Midbrain (tissue), 1 donor: ENCODE results near the gene CABLES2.
A peak's percentile ranks its signal among the peaks of the same experiment; 100 is the strongest.
"Not testable (repeated sequence)": the region's sequence is repeated elsewhere in the genome, so short reads cannot be mapped to it uniquely, and the experiment has no call there.

Source experiments
- DNase-seq: peaks from one replicate; lab custom pipeline; 2025; lab: John Stamatoyannopoulos, UW

The CABLES2 gene

GRCh38 chr20:62436692-62437091 is 29.6 kb upstream of the CABLES2 start:
- no peak for DNase-seq

GRCh38 chr20:62433658-62434497 is 26.8 kb upstream of the CABLES2 start:
- peak; percentile 16 for DNase-seq

- DNase-seq, result no peak
These were observed 23.9 kb upstream of the CABLES2 start for GRCh38 chr20:62430866-62431447.

- DNase-seq, result no peak
These were observed 23.3 kb upstream of the CABLES2 start for GRCh38 chr20:62430311-62430853.

- no peak for DNase-seq
These were observed 22.6 kb upstream of the CABLES2 start for GRCh38 chr20:62429455-62430310.

- no peak for DNase-seq
These were observed 21.6 kb upstream of the CABLES2 start for GRCh38 chr20:62428396-62429295.

- DNase-seq, result no peak
These were observed 20.9 kb upstream of the CABLES2 start for GRCh38 chr20:62428002-62428372.

- DNase-seq, result no peak
These were observed 20.3 kb upstream of the CABLES2 start, which contains the start of gene RBBP8NL for GRCh38 chr20:62427172-62428001. RBBP8NL (minus strand) TSS chr20:62427539; CDS start chr20:62419647, 7,892 bp downstream.

- DNase-seq, result no peak
These were observed 19.6 kb upstream of the CABLES2 start for GRCh38 chr20:62426699-62427131.

GRCh38 chr20:62426059-62426348 is 18.9 kb upstream of the CABLES2 start:
- DNase-seq, result not testable (repeated sequence)

- DNase-seq, result no peak
These were observed 18.4 kb upstream of the CABLES2 start for GRCh38 chr20:62425281-62426058.

GRCh38 chr20:62424249-62425107 is 17.4 kb upstream of the CABLES2 start:
- no peak for DNase-seq

- DNase-seq, result no peak
These were observed 16.2 kb upstream of the CABLES2 start for GRCh38 chr20:62423326-62423706.

GRCh38 chr20:62422636-62423325 is 15.7 kb upstream of the CABLES2 start:
- no peak for DNase-seq

GRCh38 chr20:62421716-62421990 is 14.6 kb upstream of the CABLES2 start:
- DNase-seq, result no peak

- DNase-seq, result no peak
These were observed 14.0 kb upstream of the CABLES2 start for GRCh38 chr20:62420846-62421715.

GRCh38 chr20:62419759-62420158 is 12.7 kb upstream of the CABLES2 start:
- no peak for DNase-seq
